Gastrocnemius medialis (tissue), 4 donors: ENCODE measurements around the gene RTEL1.

Experiments
- CTCF ChIP-seq, 5 experiments: fragments of 450-650 bp in 3 of 5; fragments of 200-600 bp in 2 of 5; sonication (generic) in 2 of 5; IDR thresholded peaks in 4 of 5; conservative IDR thresholded peaks in 1 of 5; 1 replicate in 4 of 5; 2 replicates in 1 of 5; pipeline ENCODE4 v1.5.1; 2016 to 2019; ENCODE audit warnings: antibody characterized with exemption in 5 of 5, mild to moderate bottlenecking in 3 of 5, moderate library complexity in 3 of 5
- POLR2A ChIP-seq, 2 donors: fragments of 450-650 bp; IDR thresholded peaks; one replicate each; pipeline ENCODE4 v1.6.1; 2017; ENCODE audit warnings: antibody characterized with exemption in 2 of 2, mild to moderate bottlenecking in 2 of 2, moderate library complexity in 2 of 2

GRCh38 chr20:63687419-63688178, 29.5 kb downstream of the RTEL1 start:
- TF ChIP-seq CTCF (IDR thresholded peaks at IDR 0.05 in 4 of 5, conservative IDR thresholded peaks at IDR 0.05 in 1 of 5) = no peak
- no peak for TF ChIP-seq POLR2A (IDR thresholded peaks at IDR 0.05)
